GM21390 (cell line): ENCODE measurements around the gene SLC16A5.
"Not testable (repeated sequence)": the region's sequence is repeated elsewhere in the genome, so short reads cannot be mapped to it uniquely, and the experiment has no call there.

Experiments
- ATAC-seq: cut with Tn5 transposase; IDR thresholded peaks from one replicate; pipeline ENCODE4 v1.9.1; 2021; ENCODE audit not compliant: unreplicated experiment

Gene SLC16A5

DNA sequence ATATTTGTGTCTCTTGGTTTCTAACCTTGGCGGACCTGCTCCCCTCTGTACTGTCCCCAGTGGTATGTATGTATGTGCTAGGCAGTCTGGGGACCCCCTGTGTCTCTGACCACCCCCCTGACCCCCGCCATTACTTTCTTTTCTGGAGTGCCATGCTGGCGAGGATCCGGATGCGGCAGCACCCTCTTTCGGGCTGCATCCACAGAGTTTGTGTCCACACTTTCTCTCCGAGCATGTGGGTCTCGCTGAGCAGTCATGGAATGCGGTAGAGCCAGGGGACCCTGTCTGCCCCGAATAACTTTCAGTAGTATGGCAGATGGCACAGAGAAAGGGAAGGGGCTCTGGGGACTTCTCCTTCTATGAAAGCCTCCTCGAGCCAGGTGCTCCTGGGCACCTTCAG lies 23.7 kb upstream of the SLC16A5 start:
- no peak for ATAC-seq

DNA sequence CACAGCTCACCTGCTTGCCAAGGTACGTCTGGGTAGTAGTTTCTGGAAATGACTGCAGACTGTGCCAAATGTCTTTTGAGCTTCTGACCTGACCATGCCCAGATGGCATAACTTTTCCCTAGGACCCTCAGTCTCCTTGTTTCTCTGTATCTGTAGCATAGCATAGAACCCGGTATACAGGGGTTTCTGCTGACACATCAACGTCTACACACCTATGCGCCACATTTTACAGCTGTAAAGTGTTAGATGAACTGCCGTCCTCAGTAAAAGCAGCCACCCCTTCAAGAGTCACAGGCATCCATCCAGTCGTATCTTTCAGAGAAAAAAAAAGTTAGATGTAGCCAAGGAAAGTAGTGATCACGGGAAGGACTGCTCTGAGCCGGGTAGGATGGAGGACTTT lies 23.3 kb upstream of the SLC16A5 start:
- no peak for ATAC-seq

- ATAC-seq, result no peak
Measured at GRCh38 chr17:75064867-75065561, 22.7 kb upstream of the SLC16A5 start.

DNA sequence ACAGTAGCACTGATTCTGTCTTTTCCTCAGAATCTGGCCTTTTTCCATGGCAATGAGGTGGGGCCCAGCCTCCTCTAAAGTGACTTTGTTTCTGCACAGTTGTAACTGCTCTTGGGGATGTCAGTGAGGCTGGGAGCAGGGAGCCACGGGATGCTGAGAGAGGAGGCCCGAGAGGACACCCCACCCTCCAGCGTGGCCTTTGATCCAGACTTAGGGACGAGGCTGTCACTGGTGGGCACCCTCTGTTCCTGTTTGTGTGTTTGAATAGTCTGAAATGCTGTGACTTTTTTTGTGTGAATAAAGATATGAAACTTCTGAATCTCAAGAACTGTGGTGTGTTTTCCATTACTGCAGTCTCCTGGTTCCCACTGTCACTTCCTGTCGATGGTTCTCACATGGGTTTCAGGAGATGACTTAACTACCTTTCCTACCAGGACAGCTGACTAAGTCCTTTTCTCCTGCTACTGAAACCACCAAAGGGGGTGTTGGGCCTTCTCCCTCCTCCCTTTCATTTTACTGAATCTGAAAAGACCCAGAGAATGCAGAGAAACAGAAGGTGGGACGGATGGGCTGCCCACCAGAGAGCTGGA lies 22.1 kb upstream of the SLC16A5 start:
- ATAC-seq, result no peak

GRCh38 chr17:75067856-75068255 lies 19.9 kb upstream of the SLC16A5 start:
- no peak for ATAC-seq

DNA sequence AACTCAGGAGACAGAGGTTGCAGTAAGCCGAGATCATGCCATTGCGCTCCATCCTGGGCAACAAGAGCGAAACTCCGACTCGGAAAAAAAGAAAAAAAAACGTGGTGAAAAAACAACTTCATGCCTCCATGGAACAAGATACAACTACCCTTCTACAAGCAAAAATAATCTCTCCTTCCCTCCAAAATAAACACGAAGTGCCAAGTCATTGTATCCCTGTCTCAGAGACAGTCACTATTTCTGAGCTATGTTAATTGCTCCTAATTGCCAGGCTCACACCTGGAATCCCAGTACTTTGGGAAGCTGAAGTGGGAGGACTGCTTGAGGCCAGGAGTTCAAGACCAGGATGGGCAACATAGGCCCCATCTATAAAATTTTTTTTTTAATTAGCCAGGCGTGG lies 19.0 kb upstream of the SLC16A5 start:
- ATAC-seq, result no peak

GRCh38 chr17:75069783-75070182 lies 18.0 kb upstream of the SLC16A5 start:
- no peak for ATAC-seq

- not testable (repeated sequence) for ATAC-seq
Measured at GRCh38 chr17:75071478-75072271, 16.1 kb upstream of the SLC16A5 start.

DNA sequence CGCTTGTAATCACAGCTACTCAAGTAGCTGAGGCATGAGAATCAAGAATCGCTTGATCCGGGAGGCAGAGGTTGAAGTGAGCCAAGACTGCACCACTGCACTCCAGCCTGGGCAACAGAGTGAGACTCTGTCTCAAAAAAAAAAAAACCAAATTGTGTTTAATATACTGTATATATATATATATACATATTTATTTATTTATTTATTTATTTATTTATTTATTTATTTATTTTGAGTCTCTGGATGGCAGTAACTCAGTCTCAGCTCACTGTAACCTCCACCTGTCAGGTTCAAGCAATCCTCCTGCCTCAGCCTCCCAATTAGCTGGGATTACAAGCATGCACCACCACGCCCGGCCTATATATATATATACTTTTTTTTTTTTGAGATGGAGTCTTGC lies 14.8 kb upstream of the SLC16A5 start:
- not testable (repeated sequence) for ATAC-seq

DNA sequence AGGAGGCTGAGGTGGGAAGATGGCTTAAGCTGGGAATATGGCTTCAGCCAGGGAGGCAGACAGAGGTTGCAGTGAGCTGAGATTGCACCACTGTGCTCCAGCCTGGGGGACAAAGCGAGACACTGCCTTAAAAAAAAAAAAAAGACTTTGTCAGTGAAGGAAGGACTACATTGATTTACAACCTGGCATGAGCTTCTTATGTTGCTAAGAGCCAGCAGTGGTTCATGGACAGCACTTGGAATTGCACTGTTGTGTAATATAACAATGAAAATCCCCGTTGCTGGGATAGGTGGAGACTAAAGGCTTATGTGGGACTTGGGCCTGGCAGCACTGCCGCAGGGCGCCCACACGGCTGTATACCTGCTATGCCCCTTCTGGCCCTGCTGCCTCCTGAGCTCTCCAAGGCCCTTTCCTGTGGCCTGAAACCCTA lies 14.1 kb upstream of the SLC16A5 start:
- no peak for ATAC-seq

DNA sequence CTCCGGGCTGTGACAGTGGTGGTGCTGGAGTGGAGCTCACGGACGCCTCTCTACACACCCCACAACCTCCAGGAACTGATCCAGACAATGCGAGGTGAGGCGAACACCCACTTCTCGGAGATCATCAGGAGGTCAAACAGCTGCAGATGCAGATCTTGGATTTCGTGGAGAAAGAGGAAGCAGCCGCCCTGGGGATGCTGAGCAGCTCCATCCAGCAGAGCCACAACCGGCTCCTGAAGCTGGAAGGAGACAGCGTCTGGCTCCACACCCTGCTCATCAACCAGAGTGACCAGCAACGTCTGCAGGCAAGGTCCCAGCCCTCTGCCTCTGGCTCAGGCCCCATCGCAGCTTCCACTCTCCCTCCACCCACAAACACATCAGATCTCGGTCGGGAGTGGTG lies 13.2 kb upstream of the SLC16A5 start:
- ATAC-seq, result no peak

DNA sequence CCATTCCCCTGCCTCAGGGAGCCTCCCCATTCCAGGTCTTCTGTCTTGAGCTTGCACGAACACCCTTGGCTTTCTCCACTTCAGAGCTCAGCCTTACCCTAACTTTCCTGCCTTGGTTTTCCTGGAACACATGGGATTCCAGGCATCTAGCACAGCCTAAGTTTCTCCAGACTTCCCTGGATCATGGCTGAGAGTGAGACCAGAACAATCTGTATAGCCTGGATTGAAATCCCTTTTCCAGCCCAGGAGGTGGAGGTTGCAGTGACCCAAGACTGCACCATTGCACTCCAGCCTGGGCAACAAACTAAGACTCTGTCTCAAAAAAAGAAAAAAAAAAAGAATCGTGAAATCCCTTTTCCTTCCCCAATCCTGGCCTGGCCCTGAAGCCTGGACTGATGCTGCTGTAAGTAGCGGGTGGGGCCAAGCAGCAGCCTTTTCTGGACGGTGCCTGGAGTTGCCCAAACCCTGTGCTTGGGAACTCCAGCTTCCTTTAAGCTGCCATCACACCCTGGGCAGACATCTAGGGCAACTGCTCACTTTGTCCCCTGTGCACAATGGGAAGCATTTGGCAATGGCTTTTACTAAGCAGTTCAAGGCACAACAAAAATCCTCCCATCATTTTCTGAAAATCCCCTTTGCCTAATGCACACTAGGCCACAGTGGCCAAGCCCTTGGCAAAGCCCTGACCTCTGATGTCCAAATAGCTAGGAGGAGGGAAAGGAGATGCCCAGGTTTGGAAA lies 12.0 kb upstream of the SLC16A5 start:
- ATAC-seq, result no peak

DNA sequence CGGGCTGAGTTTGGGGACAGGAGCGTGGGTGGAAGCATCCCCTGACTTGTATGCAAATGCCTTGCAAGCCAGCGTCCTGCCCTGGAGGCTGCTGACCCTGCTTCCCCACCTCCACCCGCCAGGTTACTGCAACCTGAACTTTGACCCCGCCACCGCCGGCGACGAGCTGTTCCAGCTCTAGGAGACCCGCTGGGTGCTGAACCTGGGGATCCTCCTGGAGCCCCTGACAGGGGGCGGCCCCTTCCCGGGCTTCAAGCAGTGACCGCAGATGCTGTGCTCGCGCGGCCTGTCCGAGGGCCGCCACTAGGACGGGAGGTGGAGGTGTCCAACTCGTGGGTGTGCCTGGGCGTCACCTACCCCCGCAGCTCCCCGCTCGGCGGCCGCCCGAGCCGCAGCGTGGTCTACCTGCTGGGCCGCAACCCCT lies 10.7 kb upstream of the SLC16A5 start:
- ATAC-seq, result no peak

DNA sequence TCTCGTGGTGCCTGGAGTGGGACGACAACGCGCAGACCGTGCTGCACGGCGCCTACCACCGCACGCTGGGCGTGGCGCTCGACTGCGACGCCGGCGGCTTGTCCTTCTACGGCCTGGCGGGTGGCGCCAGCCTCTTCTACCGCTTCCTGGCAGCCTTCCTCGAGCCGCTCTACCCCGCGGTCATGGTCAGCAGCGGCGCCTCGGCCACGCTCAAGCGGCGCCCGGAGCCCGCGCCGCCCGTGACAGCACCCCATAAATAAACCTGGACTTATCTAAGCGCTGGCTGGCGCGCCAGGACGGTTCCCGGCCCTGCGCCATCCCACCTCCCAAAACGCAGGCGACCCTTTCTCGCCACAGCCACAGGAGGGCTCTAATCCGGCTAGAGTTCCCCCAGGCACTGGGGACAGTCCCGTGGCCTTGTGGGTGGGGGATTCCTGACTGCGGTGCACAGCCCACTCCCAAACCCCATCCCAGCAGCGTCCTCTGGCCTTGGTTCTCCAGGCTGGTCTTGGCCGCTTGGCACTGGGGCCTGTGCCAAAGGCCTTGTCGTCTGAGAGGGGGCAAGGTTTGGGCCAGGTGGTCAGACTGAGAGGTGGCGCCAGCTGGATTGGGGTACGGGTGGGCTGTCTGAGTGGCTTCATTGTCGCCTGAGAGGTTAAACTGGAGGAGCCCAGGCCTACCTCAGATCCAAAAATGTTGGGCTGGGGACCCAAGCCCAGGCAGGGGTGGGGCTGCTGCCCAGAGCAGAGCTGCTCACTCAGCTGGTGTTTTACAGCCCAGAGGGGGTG lies 10.1 kb upstream of the SLC16A5 start:
- ATAC-seq, result no peak

GRCh38 chr17:75078284-75079022 lies 9.3 kb upstream of the SLC16A5 start:
- ATAC-seq, result no peak

- ATAC-seq, result no peak
Measured at GRCh38 chr17:75079023-75079373, 8.8 kb upstream of the SLC16A5 start.

DNA sequence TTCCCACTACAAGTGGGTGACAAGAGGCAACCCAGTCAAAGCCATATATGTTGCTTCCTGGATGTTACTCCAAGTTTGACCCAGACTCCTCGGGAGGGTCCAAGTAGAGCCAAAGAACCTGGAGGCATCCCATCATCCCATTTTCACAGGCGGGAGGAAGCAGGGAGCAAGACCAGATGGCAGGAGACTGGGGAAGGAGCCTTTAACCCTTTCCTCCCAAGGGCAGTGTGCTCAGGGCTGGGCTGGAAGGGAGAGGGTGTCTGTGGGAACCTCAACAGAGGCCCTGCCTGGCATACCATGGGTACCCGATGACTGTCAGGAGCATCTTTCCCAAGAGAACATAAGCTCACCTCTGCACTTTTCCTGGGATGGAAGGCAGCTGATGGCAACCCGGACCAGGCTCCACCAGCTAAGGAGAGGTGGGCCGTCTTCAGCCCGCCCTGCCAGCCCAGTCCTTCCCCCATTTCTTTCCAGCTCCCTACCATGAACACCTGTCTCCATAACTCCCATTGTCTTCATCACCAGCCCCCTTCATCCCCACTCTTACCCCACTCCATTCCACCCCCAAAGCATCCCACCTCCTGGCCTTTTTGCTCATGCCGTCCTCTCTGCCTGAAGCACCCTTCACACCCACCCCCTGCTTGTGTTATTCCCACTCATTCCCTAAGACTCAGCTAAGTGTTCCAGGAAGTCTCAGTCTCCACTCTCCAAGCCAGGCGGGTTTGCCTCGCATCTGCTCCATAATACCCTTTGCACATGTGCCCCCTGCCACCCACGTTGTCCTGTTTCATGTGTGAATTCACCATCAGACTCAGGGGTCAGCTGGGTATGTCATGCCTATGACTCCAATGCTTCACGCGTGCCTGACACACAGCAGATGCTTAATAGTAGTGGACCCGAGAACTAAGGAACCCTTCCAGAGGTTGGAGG lies 5.9 kb upstream of the SLC16A5 start:
- ATAC-seq, result no peak

DNA sequence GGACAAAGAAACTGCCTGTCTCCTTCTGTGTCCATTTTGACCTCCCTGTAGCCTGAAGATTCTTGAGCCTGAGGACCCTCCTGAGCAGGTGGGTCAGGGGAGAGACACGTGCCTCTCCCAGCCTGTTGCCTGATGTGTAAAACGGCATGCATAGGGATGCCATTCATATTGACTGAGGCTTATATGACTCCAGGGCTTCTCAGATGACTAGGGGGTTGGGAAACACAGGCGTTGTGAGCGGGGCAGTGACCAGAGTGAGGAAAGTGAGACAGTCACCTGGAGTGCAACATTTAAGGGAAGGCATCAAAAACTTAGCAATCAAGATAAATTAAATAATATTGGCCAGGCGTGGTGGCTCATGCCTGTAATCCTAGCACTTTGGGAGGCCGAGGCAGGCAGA lies 5.1 kb upstream of the SLC16A5 start:
- ATAC-seq, result no peak
